Stimulated activated CD8-positive, alpha-beta memory T cell treated with anti-CD3 and anti-CD28 coated beads, Interleukin-7, amount 100 ng/mL, for 1 hour (primary cell): ENCODE results near the gene RAP1GDS1.
"Not testable (repeated sequence)": the region's sequence is repeated elsewhere in the genome, so short reads cannot be mapped to it uniquely, and the experiment has no call there.

Source experiments
- DNase-seq, 2 donors: peaks; one replicate each; pipeline ENCODE4 v3.0.0-alpha.2; 2020; ENCODE audit warnings: low read depth in 2 of 2

Gene RAP1GDS1

GRCh38 chr4:98287328-98287727 is 26.1 kb downstream of the RAP1GDS1 start:
- DNase-seq = no peak

GRCh38 chr4:98288671-98289070 is 27.5 kb downstream of the RAP1GDS1 start:
- not testable (repeated sequence) for DNase-seq

GRCh38 chr4:98289375-98289774 is 28.2 kb downstream of the RAP1GDS1 start:
- DNase-seq = no peak

- DNase-seq = no peak
Measured at GRCh38 chr4:98290511-98290910, 29.3 kb downstream of the RAP1GDS1 start.

- DNase-seq = no peak
Measured at GRCh38 chr4:98293104-98293887, 32.1 kb downstream of the RAP1GDS1 start.

GRCh38 chr4:98298022-98298421 is 36.8 kb downstream of the RAP1GDS1 start:
- DNase-seq = no peak

- no peak for DNase-seq
Measured at GRCh38 chr4:98300706-98301105, 39.5 kb downstream of the RAP1GDS1 start.

GRCh38 chr4:98305576-98305975 is 44.4 kb downstream of the RAP1GDS1 start:
- no peak for DNase-seq

GRCh38 chr4:98310867-98311266 is 49.7 kb downstream of the RAP1GDS1 start:
- no peak for DNase-seq

GRCh38 chr4:98311656-98312055 is 50.5 kb downstream of the RAP1GDS1 start:
- no peak for DNase-seq

- no peak for DNase-seq
Measured at GRCh38 chr4:98314791-98315565, 53.8 kb downstream of the RAP1GDS1 start.

- no peak for DNase-seq
Measured at GRCh38 chr4:98318521-98318920, 57.3 kb downstream of the RAP1GDS1 start.

- no peak for DNase-seq
Measured at GRCh38 chr4:98319021-98319420, 57.8 kb downstream of the RAP1GDS1 start.

- no peak for DNase-seq
Measured at GRCh38 chr4:98326168-98326567, 65.0 kb downstream of the RAP1GDS1 start.

- DNase-seq = no peak
Measured at GRCh38 chr4:98327694-98328093, 66.5 kb downstream of the RAP1GDS1 start.

GRCh38 chr4:98329879-98330640 is 68.9 kb downstream of the RAP1GDS1 start:
- not testable (repeated sequence) for DNase-seq

GRCh38 chr4:98332017-98332416 is 70.8 kb downstream of the RAP1GDS1 start:
- DNase-seq = no peak

- no peak for DNase-seq
Measured at GRCh38 chr4:98334461-98334860, 73.3 kb downstream of the RAP1GDS1 start.

GRCh38 chr4:98338761-98339438 is 77.7 kb downstream of the RAP1GDS1 start:
- no peak for DNase-seq

GRCh38 chr4:98341309-98341708 is 80.1 kb downstream of the RAP1GDS1 start:
- no peak for DNase-seq

- no peak for DNase-seq
Measured at GRCh38 chr4:98343626-98344025, 82.4 kb downstream of the RAP1GDS1 start.

- DNase-seq = no peak
Measured at GRCh38 chr4:98345838-98346237, 84.7 kb downstream of the RAP1GDS1 start.
